Stimulated activated CD4-positive, alpha-beta T cell treated with anti-CD3 and anti-CD28 coated beads, Interleukin-1b, Interleukin-23, amount 100 ng/mL, for 24 hours (primary cell): ENCODE results near the gene SUMF1.

Experiments used
- DNase-seq, 4 experiments: peaks; one replicate each; pipeline ENCODE4 v3.0.0-alpha.2; 2020; ENCODE audit warnings: low read depth in 4 of 4, low spot score in 1 of 4

SUMF1 gene

DNA sequence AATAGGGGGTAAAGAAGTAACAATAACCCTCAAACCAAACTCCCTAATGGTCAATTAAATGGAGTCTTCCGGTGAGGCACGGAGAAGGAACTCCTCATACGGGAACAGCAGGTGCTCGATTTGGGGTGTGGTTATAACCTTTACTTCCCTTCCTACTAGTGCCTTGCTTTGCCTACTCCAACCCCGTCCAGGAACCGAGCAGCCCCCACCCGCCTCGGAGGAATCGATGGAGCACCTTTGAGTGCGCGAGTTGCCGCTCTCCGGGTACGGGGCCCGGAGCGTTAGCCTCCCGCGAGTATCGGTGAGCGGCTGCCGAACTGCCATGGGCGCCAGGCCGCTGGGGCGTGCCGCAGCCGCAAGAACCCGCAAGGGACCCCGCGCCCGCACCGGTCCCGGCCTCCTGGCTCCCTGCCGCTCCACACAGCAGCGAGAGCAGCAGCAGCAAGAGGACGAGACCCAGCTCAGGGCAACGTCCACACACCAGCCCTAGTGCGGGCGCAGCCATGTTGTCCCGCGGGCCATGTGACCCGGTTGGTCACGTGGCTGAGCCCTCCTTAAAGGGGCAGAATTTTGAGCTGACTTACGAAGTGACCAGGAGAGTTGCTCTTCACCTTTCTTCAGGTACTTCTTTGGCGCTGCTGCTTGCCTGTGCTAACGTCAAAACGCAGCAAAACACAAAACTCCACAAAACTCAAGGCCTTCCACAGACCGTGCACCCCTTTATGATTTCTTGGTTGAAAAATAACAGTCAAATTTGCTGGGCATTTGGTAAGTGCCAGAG lies at the start of gene SUMF1:
Gene SUMF1 (minus strand): TSS at position 529 of the 781 bp plus-strand sequence. CDS start 24 bp downstream, at position 505.
- DNase-seq: peak; percentile 38 to 70 (median 58)

DNA sequence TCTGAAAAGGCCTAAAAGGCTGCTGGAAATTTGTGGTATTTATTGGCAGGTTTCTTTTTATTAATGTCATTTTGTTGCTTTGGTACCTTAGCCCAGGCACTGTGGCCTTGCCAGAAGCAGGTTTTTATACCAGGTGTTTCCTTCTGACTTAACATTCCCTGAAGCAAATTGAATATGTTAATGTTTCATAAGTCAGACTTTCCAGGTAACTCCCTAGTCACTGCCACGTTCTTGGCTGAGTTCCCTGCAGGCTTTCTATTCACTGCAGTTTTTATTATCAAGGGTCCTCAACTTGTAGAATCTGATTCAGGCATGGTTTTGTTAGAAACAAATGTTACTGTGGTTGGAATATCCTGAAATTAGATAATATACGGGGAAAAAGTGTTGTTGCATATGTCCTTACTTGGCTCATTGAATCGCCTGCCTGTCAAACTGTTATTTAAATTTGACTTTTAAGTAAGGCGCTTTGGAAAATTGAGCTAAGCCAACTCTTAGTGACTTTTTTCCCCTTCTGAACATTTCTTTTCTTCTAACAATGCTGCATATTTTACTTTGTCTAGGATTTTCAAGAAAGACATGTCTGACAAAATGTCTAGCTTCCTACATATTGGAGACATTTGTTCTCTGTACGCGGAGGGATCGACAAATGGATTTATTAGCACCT lies 49.0 kb upstream of the SUMF1 start:
- DNase-seq: no peak

DNA sequence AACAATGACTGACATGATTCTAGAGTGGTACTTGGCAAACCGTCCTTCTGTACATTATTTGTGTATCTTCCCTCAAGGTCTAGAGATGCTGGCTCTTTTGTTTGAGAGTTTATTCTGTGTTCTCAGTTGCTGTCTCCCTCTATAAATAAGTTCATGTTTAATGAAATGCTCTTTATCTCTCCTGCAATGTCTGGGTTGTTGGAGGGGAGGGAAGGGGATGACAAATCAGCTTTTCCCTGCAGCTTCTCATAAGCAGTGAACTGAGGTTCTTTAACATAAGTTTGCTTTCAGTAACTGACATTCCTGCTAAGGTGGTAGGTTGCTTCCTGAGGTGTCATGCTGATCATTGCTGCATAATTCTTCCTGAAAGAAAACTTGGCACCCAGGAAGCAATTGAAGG lies 47.8 kb upstream of the SUMF1 start:
- no peak for DNase-seq

DNA sequence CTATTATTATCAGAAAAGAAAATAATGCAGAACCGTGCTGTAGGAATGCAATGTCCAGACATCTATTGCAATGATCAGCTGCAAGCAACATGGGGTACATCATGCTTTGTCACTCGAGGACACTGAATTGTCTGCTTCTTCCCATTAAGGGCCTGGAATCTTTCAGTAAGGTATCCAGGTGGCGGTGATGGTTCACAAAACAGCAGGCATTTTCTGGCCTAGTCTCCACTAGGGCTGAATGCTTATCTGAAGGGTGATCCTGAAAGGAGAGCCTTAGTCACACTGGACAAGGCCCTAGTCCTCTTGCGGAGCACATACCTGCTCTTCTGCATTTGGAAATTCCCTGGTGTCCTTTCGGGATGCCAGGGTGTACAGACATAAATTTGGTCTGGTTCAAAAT lies 47.3 kb upstream of the SUMF1 start:
- DNase-seq: no peak

DNA sequence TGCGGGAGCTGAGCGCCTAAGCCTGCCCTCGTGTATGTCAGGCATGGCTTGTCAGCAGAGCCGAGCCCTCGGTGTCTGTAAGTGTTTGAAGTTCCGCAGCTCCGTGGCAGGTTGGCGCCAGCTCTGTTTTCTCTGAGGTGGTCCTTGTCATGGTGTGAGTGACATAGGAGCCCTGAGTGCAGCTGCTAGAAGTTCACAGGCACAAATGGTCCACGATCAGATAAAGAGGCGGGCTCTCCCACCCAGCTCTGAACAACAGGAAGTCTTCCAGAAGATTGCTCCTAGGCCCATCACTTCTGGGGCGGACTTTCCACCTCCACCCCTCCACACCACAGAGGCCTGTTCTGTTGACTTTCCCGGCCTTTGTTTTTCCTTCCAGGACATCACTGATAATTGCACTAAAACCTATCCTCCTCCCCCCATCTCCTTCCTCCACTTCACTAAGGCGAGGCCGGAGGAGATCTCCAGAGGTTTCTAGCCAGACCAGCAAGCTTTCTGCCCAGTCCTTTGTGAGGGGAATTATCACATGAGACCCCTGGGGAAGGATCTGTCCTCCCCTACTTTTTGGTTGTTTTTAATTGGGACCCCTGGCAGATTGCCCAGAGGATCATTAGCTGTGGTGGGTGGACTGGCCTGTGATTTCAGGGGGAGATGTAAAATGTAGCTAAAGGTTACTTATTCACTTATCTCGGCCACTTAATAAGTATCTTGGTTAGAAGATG lies 46.0 kb upstream of the SUMF1 start:
- DNase-seq: no peak

DNA sequence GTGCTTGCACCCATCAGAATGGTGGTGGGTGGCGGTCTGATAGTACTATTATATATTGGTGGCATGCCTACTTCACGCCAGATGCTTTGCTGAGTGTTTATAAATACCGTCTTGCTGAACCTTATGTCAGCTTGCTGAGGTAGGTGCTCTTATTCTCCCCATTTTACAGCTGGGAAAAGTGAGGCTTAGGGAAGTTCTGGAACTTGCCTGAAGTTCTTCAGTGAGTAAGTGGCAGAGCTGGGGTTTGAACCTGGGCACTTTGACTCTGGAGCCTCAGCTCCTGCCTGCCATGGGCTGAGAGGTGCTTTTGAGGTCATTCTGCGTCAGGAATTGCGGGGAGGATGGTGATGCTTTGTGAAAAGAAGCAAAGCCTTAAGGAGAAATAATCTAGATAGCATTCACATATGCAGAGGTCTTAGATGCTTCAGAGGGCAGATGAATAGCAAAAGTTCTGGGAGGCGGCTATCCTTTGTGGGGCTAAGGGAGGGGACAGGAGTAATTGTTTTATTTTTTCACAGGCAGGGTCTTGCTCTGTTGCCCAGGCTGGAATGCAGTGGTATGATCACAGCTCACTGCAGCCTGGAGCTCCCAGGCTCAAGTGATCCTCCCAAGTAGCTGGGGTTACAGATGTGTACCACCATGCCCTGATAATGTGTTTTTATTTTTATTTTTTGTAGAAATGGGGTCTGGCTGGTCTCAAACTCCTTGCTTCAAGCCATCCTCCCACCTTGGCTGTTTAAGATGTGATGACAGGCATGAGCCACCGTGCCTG lies 44.6 kb upstream of the SUMF1 start:
- no peak for DNase-seq

DNA sequence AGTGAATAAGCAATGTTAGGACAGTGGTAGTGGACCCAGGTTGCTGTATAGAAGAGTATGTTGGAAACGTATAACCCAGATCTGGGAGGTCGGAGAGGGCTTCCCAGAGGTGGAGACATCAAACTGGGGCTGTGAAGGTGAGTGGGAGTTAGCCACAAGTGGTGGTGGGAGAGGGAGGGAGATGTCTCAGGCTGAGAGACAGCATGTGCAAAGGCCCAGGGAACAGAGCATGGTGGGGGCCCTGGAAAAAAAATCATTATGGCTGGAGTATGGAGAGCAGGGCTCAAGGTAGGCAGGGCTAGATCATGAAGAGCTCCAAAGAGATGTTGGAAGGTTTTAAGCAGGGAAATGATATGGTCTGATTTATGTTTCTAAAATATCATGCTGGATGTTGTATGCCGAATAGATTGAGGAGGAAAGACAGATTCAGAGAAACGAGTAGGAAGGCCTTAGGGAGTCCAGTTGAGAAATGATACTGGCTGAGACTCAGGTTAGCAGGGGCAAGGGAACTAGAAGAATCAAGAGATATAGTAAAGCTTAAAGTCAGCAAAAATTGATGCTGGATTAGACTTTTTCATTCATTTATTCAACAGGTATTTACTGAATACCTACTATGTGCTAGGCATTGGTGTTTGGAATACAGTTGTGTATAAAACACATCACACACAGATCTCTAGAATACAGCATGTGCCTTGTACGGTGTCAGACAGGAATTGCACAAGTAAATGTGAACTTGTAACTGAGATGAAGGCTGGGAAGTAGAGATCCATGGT lies 43.1 kb upstream of the SUMF1 start:
- no peak for DNase-seq

DNA sequence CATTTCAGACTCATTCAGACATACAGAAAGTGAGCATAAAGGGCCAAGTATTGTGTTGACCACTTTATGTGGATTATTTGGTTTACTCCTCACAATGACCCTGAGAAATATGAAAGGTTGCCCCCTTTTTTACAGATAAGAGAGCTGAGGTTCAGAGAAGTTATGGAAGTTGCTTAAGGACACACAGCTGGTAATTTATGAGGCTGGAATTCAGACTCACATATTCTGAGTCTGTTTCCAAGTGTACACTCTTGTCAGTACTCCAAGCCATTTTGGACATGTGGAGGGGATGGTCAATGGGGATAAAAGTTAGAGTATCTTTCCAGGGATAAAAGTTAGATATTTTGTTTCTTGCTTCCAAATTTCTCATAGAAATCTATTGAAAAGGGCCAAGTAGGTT lies 42.0 kb upstream of the SUMF1 start:
- no peak for DNase-seq

DNA sequence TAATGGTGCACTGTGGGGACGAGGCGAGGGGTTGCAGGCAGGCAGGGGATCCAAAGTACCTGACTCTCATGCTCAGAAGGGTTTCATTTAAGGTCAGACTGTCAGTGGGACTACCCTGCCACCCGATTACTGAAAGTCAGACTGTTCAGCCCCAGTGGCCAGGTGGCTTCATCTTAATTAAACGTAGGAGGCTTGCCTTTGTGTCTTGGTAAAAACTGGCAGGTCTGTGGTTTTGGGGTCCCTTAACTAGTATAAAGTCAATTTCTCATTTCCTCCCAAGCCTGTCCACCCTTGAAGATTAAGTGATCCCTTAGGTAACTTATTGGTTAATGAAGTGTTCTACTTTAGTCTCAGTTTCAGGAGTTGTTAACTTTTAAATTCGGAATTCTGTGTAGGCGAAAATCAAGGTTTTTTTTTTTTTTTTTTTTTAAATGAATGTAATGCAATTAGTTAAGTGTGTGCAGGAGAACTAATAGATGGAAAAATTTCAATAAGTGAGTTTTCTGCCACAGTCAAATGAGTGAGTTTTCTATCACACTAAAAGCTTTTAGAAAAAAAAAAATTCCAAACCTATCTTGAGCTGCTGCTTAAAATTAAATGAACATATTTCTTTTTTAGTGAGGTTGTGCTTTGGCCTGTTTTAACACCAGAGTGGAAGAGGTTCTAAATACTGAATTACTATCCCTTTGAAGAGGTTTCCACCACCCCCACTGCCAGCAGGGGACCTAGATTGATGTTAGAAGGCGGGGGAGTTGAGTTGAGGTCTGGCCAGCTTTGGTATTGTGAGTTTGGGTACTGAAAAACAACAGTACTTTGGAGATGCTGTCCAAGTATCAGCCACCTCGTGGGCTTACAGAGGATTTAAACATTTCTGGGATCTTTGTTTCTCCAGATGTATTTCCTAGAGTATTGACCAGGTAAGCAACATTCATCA lies 41.2 kb upstream of the SUMF1 start:
- DNase-seq: no peak

DNA sequence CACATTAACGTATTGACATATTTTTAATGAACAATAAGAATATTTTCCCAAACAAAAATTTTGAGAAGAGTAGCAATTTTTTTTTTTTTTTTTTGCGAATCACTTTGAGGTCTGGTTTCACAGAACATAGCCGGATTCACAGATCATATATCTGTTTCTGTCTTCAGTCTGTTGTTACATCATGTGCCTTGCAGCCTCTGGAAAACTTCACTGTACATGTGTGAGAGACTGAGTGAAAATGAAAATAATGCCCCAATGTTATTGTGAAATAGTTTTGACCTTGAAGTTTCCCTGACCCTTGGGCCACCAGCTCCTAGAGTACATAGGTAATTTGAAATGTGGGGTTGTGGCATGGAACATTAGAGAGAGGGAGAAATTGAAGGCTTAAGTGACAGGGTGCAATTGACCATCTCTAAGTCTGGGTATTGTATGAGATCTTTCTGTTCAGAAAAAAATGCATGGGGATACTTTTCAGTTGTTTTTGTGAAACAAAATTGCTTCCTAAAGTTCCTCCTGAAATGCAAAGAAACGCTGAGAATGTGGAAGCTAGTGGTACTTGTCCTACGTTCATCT lies 40.0 kb upstream of the SUMF1 start:
- no peak for DNase-seq

DNA sequence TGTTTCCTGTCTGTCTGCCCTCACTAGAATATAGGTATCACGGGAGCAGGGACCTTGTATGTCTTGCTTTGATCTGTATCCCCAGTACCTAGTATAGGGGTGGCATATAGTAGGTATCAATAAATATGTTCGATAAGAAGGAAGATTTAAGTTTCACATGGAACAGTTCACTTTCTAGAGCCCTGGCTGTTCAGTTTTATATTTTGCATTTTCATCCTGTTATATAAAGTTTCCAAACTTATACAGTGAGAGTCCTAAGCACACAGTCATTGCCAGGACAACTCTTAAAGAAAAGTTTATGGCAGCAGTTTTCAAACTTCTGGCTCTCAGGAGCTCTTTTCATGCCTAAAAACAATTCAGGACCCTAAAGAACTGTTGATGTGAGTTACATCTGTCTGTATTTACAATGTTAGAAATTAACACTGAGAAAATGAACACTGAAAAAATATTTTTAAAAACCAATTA lies 39.5 kb upstream of the SUMF1 start:
- no peak for DNase-seq

DNA sequence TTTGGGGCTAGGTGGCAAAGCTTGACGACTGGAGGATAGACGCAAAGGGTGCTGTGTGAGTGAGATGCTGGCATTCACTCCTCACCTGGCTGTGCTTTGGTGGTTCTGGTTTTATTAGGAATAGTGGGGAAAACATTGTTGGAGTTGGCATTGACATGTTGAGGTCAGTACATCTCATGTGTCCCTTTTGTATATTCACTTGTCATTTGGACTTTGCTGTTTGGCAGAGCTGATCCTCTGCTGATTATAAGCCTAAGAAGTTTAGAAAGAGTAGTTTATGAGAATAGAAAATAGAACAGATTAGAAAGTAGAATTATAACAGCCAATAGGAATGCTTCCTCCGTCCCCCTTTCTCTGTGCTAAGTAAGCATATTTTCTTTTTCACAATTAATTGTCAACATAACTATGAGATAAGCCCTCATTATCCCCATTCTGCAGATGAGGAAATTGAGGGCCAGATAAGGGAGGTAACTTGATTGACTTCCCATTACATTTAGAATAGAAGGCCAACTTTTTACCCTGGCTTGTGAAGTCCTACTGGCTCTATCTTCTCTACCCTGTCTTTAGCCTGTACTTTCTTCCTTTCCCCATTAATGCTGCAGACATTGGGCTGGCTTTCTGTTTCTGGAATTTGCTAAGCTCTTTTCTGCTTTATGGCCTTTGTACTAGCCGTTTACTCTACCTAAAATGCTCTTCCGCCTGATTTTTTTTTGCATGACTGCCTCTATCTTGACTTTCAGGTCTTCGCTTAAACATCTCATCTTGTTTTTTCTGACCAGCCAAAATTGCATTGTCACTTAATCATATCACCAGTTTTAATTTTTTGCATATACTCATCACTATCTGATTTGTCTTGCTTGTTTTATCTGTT lies 38.9 kb upstream of the SUMF1 start:
- DNase-seq: no peak

DNA sequence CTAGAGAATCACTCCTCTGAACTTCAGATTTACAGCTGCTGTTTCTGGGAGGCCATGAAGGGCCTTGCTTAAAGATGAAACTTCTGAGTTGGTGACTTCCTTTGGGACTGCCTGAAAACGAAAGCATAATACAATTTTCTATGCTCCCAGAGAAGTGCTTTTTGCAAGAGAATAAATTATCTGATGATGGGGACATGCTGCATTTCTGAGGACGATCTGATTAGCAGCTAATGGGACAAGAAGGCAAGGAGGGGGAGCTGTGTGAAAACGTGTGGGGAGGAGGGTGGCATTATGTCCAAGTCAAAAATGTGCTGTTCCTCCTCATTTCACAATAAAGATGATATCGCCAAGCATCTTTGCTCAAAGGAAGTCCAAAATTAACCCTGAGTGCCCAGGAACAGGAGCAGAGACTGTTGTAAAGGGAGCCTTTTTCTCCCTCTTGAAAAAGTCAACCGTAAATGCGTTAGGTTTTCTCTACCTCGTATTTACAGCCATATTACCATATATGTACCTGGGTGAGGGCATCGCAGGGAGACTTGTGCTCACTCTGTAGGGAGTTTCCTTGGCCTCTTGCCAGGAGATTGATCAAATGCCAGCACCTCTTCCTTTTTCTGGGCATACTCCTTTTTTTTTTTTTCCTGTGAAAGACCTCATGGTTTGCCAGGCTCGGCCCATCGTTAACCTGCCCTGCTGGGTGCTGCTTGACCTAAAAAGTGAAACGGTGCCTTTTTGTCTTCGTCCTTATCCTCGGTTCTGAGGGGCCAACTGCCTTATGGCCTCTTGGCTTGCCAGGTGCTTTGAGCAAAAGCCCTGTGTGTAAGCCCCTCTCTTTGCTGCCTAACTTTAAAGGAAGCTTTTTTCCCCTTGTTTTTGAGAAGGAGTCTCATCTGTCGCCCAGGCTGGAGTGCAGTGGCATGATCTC lies 37.5 kb upstream of the SUMF1 start:
- DNase-seq: no peak

DNA sequence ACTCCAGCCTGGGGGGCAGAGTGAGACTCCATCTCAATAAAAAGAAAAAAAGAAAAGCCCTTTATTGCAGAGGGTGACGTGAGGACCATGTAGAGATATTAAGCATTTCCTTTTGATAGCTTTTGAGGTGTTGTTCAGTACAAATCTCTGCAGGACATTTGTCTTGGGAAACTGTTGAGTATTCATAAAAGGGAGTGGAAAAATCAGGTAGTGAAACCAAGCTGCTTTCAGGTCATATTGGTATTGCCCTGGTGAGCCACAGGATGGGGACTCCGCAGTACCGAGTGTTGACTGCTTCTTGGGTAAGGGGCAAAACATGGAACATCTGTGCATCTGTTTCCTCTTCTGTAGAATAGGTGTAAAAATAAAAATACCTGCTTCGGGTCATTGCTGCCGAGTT lies 36.0 kb upstream of the SUMF1 start:
- no peak for DNase-seq

DNA sequence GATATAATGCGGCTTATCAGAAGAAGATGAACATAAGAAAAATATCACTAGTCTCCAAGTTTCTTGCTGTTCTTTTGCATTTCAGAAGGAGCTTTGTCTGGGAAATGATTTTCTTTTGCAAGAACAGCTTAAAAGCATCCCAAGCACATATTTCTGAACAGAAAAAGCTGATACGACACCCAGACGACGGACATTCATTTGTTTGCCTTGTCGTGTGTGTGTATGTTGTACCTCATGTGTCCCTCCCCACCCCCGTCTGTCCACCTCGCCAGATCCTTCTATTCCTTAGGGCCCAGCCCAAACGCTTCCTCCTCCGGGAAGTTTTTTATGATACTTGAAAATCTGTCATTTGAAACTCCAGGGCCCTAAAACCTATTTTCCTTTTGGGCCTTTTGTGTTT lies 34.9 kb upstream of the SUMF1 start:
- DNase-seq: no peak

DNA sequence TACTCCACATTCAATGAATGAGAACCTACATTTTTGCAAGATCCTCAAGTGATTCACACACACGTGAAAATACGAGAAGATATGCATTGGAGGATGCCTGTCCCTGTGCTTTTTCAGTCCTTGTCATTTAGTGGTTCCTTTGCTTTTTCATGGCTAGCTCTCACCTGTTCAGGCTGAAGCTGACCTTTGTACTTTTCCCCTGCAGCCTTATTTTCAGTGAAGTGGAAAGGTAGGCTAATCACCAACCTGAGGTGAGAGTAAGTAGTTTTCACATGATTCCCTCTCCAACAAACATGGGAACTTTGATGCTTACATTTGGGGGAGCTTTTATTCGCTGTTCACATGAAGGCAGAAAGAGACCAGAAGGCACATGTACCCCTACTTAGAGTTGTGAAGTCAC lies 34.4 kb upstream of the SUMF1 start:
- no peak for DNase-seq

DNA sequence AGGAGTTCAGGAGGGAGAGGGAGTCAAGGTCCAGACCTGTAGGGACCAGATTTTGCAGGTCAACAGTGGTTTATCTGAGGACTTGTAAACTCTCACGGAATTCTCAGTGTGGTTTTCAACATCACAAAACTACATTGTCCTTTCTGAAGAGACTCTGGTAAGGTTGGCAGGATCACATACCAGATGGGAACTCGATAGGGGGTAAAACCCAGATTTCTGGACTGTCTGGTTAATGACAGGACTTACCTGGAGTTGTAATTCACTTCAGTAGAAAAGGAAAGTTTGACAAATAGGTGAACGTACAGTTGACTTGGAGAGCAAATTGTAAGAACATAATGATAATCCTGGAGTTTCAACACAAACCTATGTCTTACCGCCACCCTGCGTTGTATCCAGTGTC lies 31.4 kb upstream of the SUMF1 start:
- DNase-seq: no peak
